NCI-H2196 (cell line): Measurements from ENCODE around the gene ALG1.
"Not testable (repeated sequence)": the region's sequence is repeated elsewhere in the genome, so short reads cannot be mapped to it uniquely, and the experiment has no call there.

Source experiments
- DNase-seq: peaks from one replicate; lab custom pipeline; 2025; ENCODE audit not compliant: unreplicated experiment; lab: John Stamatoyannopoulos, UW

Gene ALG1

DNA sequence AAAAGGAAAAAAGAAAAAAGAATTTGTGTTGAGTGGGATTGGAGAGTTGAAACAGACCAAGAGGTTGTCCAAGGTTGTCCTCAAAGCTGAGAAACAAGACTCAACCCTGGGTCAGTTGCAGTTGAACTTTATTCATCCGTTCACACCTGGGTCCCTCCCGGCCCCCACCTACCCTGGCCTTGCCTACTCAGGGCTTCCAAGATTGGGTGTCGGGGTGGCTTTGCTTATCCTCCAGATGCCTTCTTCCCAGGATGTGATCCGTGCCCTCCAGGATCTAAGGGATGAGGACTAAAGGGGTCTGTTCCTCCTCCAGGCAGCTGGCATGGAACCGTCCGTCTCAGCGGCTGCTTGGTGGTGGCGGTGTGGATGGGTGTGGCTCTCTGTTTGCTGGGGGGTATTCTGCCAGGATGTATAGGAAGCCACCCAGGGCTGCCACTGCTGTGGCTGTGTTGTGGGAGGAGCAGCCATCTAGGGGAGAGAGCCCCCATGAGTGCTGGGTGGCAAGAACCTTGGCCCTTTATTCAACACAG, 27.6 kb upstream of the ALG1 start:
- no peak for DNase-seq

DNA sequence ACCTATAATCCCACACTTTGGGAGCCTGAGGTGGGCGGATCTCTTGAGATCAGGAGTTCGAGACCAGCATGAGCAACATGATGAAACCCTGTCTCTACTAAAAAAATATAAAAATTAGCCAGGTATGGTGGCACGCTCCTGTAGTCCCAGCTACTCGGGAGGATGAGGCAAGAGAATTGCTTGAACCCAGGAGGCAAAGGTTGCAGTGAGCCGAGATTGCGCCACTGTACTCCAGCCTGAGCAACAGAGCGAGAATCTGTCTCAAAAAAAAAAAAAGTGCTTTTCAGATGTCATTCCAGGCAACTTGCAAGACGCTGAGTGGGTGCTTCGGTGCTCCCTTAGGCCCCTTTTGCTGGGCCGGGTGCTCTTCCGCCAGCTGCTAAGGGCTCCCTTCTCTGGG, 27.1 kb upstream of the ALG1 start:
- not testable (repeated sequence) for DNase-seq

DNA sequence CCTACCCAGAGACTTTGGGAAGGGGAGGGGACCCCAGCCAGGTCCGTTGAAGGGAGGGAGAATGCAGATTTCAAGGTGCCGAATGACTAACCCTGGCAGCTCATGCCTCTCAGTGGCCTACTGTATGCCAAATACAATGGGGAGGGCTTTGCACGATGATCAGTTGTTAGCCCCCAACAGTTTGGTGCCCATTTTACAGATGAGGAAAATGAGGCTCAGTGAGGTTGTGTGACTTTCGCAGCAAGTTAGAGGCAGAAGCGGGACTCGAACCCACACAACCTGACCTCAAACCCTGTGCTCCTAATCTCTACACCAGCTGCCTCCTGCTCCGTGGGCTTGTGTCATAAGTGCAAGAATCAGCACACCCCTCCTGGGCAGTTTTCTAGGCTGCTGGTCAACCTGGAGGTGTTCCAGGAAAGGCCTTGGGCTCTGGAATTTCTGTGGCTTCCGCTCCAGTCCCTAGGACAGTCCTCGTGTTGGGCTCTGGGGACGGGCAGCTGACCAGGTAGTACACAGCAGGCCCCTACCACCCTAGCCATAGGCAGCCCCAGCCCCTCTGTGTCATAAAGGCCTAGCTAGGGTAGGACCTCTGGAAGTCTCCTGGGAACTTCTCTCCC, 26.0 kb upstream of the ALG1 start:
- DNase-seq, result no peak

DNA sequence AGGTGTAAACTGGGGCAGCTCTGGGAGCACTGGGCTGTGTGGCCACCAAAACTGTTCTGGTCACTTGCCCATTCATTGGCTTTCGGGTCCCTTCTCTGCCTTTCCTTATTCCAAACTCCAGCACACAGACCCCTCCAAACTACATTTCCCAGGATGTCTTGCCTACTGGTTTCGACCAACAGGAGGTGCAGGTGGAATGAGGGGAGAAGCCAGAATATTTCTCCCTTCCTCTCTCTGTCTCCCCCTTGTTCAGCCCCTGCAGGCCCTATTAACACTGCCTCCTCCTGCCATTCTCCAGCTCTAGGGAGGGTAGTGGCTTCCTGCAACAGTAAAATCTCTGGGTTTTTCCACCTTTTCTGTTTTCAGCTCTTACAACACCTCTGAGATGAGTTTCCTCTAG, 24.7 kb upstream of the ALG1 start:
- no peak for DNase-seq

DNA sequence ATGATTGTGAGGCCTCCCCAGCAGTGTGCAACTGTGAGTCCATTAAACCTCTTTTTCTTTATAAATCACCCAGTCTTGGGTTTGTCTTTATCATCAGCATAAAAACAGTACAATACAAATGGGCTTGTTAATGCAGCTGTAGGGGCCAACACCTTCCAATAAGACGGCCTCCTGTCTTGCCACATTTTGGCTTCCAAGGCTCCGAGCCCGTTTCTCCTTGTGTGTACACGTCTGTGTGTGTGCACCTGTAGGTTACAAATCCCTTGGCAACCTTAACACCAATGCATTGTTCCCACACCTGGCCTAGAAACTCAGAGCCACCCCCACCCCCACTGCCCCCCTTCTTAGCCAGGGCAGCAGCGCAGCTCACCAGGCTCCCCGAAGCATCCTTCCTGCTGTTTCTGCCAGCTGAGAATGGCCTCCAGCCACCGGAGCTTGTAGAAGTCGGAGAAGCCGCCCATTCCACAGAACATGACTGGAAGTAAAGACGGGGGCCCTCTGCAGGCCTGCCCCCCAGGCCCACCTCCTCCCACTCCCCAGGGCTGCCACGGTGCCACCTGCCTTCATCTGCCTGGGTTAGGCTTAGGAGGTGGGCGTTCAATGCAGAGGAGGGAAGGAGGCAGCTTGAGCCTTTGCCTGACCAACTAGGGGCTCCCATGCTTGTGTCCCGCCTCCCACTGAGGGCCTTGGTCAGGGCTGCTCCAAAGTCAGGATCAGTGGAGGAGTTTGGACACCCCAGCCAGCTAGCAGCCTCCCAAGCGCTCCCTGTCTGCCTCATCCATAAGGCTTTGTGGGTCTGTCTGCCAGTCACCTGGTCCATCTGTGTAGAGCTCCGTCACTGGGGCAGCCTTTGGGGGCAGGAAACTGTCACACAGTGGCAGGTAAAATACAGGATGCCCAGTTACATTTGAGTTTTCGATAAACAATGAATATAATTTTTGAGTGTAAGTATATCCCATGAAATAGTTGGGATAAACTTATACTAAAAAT, 16.5 kb upstream of the ALG1 start:
- no peak for DNase-seq

DNA sequence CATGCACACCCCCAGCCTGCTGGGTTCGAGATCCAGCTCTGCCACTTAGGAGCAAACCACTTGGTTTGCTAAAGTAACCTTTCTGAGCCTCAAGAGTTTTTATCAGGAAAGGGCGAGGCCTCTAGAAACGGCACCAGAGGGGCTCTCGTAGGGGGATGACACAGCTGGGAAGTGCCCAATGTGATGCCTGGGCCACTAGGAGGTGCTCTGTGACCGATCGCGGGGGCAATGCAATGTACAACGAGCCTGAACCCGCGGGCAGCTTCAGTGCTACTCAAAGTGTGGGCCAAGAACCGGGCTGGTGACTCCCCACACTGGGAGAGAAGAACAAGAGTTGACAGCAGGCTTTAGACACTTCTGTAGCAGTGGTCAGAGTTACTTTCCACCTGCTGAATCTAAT, 15.3 kb upstream of the ALG1 start:
- no peak for DNase-seq

DNA sequence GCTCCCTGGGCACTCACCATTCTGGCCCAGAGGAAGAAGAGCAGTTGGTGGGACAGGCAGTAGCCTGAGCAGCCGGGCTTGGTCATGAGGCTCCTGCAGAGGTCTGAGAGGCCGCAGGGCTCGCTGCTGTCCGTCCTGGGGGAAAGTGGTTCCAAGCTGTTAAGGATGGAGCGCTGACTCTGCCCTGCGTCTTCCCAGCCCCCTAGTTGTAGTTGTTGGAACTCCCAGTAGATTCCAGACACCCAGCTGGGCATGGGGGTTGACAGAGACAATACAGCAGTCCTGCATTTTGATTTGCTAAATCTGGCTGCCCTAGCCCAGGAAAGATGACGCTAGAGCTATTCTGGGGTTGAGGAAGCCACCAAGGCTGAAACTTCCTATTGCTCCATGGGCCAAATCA, 13.2 kb upstream of the ALG1 start:
- DNase-seq, result no peak

DNA sequence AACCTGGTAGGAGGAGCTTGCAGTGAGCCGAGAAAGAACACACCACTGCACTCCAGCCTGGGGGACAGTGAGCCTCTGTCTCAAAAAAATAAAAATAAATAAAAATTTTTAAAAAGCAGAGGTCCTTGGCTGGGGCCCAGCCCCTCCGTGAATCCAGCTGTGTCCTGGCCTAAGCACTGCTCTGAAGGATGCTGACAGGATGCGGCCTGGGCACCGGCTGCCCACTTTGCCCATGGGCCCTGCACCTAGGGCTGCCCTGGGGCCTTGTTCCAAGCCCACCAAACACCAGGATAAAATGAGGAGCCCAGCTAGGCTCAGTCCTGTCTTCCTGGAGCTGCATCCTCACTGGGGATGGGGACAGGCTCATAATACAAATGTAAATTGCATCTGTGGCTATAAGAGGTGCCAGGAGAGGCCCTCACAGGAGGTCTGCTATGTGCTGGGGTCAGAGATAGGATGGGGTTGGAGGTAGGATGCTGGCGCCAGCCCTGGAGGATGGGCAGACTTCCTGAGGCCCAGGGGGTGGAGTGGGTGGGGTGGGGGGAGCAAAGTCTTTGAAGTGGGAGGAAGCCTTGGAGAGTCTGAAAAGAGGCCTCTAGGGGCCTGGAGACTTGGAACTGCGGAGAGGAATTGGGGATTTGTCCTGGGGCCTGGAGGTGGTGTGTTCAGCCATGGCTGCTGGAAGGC, 12.1 kb upstream of the ALG1 start:
- no peak for DNase-seq

DNA sequence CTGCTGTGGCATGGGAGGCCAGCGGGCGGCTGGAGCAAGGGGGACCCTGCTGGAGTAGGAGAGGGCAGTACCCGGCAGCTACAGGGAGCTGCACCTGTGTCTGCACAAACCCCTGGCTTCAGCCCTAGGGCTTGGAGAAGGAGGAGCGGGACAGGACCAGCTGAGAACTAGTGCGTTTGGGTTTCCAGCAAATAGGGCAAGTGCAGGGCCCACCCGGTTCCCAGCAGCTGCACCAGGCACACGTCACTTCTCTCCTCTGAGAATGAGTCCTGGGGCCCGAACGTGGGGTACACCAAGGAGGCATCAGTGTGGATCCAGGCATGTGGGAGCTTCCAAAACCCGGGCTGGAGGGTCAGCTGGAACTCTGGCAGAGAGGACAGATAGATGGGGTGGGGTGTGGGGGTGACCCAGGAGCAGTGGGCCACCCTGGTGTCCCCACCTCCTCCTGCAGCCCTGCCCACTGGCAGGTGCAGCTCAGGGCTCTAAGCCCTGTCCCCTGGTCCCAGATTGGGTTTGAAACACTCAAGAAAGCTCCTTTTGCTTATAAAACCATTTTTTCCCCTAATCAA, 11.5 kb upstream of the ALG1 start:
- no peak for DNase-seq

DNA sequence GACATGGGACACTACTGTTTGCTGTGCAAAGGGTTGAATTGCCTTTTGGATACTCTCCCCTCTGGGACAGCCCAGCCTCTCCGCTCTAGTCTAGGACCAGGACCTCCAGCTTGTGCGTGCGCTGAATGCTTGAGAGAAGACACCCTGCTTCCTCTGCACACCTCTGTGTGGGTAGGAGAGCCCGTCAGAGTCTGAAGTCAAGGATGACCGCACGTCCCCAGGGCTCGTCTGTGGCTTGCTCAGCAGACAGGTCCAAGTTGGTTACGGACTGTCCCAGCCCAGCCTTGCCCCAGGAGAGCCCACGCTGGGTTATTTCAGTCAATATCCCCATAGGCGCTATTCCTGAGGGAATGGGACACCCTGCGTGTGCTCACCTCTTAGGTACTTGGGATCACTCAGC, 9.6 kb upstream of the ALG1 start:
- DNase-seq, result no peak

DNA sequence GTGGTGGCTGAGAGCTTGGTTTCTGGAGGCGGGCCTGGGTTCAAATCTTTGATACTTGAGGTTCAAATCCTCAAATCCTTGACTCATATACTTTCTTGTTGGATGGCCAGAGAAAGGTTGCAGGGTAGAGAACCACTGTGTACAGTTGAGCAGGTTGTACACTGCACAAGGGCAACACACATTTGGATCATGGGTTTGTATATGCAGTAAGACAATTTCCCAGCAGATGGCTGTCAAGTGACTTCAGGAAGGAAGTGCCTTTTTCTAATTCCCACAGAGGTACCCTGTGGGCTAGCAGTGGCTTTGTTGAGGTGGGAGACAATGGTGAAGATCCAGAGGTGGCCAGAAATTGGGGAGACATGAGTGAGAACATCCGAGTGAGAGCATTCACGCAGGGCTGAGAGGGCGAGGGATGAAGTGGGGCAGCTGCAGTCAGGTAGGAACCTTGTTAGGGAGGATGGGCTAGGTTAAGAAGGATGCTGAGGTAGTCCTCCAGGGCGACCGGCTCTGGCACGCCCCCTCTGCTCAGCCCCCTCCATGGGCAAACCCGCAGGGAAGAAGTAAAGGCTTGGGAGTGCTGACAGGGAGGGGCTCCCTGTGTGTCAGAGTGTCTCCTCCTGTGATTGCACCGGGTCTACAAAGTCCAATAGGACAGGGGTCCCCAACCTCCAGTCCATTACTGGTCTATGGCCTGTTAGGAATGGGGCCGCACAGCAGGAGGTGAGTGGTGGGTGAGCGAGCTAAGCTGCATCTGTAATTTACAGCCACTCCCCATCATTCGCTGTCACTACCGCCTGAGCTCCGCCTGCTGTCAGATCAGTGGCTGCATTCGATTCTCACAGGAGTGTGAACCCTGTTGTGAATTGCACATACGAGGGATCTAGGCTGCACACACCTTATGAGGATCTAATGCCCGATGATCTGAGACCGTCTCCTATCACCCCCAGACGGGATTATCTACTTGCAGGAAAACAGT, 8.6 kb upstream of the ALG1 start:
- DNase-seq, result no peak

DNA sequence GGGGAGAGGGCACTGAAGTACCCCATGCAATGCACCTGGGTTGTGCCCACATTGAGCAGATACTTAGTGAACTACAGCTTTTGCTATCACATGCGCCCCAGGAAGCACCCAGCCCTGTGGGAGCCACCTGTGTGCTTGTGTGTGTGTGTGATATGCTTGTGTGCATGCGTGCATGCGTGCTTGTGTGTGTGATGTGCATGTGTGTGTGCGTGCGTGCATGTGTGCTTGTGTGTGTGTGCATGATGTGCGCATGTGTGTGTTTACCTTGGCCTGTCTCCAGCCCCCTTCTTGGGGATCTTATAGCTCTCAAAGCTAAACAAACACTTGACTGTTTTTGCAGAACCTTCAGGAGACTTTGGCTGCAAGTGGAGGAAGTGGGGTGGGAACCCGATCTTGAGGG, 6.7 kb upstream of the ALG1 start:
- DNase-seq, result peak; percentile 47

DNA sequence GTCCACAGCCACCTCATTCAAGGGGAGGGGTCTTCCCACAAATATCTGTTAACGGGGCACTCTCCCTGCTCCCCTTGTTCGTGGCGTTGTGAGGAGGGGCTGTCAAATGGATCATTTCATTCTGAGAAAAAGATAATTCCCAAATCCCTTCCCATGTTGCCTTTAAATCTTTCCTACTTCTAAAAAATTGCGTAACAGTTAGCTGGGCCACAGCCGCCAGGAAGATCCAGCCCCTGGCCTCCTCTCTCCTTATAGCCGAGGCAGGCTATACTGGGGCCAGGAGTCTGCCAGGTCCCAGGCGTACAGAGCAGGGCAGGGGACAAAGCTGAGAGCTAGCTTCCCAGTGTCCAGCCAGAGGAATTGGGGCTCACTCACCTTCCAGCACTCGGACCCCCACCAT, 6.3 kb upstream of the ALG1 start:
- DNase-seq, result no peak

DNA sequence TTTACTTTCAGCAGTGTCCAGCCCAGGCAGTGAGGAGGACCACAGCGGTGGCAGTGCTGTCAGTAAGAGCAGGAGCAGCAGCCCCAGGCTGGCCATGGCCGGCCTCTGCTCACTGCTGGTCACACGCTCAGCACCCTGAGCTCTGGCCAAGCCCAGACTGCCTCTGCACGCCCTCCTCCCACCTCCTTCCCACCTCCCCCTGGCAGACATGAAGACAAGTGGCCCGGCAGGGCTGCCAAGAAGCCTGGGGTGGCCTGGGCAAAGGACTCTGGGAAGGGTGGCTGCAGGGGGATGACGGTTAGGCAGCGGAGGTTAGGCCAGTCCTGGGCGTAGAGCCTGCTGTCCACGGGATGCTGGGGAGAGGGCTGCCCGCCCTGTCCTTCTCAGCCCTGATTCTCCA, 5.8 kb upstream of the ALG1 start, which contains the start of gene C16orf89:
TSS of gene C16orf89 (minus strand) at position 144 of the 400 bp plus-strand sequence. CDS start at position 96, 48 bp downstream.
- DNase-seq, result no peak

DNA sequence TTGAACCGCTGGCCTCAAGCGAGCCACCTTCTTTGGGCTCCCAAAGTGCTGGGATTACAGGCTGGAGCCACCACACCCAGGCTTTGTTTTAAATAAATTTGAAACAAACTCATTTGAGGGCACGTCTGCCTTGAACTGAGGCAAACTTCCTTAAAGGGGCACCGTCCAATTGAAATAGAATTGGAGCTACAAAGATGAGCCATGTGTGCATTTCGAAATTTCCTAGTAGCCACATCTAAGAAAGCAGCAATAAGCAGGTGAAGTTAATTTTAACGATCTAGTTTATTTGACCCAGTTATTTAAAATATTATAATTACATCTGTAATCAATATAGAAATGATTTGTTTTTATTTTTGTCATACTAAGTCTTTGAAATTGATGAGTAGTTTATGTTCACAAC, 5.1 kb upstream of the ALG1 start:
- no peak for DNase-seq

DNA sequence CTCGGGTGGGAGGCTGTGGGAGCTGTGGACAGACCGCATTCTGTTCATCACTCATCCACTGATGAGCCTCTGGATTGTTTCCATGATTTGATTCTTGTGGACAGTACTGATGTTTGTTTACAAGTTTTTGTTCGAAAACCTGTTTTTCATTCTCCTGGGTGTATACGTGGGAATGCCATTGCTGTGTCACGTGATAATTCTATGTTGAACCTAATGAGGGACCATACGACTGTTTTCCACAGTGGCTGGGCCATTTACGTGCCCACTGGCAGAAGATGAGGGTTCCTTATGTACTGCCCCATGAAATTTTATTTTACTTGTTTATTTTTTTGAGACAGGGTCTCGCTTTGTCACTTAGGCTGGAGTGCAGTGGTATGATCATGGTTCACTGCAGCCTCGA, 2.6 kb upstream of the ALG1 start:
- DNase-seq, result no peak

DNA sequence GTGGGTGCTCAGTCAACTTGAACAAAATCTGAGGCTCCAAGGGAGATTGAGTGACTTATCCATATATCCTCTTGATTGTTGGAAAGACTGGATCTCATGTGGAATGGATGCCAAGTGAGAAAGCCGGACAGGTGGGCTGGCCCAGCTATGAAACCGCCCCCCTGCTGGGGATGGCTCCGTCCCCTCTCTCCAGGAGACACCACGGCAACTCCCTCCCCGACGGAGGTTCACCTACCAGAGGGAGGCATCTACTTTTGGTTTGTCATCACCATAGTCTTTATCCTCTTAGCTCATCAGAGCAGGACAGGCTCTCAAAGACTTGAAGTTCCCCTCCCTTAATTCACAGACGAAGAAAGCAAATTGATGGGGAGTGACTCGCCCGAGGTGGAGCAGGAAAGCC, 1.8 kb upstream of the ALG1 start:
- no peak for DNase-seq

DNA sequence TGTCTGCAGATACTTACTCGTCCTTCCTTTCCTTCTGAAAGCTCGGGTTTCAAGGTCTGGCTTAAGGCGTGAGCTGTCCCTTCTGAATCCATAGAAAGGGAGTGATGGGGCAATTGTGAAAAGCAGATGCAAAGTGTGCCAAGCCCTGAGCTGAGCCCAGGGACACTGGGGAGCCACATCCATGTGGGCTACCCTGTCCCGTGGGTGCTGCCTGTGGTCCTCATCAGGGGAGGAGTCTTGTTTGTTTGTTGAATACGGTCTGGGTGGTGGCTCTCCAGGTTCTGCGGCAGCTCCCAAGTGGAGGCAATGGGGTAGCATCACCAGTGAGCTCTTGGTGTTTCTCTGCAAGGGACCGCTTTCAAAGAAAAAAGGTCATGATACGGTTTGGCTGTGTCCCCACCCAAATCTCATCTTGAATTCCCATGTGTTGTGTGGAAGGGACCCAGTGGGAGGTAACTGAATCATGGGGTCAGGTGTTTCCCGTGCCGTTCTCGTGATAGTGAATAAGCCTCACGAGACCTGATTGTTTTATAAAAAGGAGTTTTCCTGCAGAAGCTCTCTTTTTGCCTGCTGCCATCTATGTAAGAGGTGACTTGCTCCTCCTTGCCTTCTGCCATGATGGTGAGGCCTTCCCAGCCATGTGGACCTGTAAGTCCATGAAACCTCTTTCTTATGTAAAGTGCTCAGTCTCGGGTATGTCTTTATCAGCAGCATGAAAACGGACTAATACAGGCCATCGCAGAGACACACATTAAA, 1.0 kb upstream of the ALG1 start:
- DNase-seq, result no peak

DNA sequence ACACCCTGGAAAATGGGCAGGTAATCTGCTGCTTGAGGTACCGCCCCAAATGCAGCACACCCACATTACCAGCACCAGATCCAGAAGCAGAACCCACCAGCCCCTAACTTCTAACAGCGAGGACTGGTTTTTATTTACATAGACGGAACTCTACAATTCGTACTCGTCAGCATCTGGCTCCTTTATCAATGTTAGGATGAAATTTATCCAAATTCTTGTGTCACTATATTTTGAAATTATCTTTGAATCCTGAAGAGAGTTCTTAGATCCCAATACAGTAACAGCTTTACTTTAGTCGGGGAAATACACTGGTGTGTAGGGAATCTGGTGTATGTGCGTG, 332 bp upstream of the ALG1 start:
- no peak for DNase-seq
